GM18858 (cell line): ENCODE measurements around the gene SLC44A2.

ENCODE experiments used
- ATAC-seq: cut with Tn5 transposase; IDR thresholded peaks from one replicate; pipeline ENCODE4 v1.9.1; 2021; ENCODE audit not compliant: unreplicated experiment

The SLC44A2 gene

GRCh38 chr19:10615429-10616023 lies 9.8 kb upstream of the SLC44A2 start:
- no peak for ATAC-seq

GRCh38 chr19:10617409-10618121 lies 7.8 kb upstream of the SLC44A2 start:
- ATAC-seq, result no peak

- no peak for ATAC-seq
Observed at GRCh38 chr19:10618846-10619245, 6.5 kb upstream of the SLC44A2 start.

- ATAC-seq, result no peak
Observed at GRCh38 chr19:10620786-10621185, 4.6 kb upstream of the SLC44A2 start.

GRCh38 chr19:10621966-10622365 lies 3.4 kb upstream of the SLC44A2 start:
- ATAC-seq, result no peak

GRCh38 chr19:10624585-10624984 lies 768 bp upstream of the SLC44A2 start:
- no peak for ATAC-seq

DNA sequence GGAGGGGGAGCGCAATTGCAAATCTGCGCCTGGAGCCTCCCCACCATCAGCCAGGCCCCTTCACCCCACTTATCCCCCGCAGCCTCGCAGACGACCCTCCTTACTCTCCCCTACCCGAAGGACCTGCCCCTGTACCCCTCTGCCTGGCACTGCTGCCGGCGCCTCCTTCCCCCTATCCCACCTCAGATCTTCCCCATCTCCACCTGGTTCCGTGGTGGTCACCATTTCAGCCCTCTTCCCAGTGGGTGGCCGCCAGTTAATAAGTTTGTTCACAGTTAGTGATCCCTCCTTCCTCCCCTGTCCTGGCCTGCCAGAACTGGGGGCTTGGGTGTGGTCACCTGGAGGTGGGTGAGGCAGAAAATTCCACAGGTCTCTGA lies 397 bp downstream of the SLC44A2 start:
- ATAC-seq, result no peak

DNA sequence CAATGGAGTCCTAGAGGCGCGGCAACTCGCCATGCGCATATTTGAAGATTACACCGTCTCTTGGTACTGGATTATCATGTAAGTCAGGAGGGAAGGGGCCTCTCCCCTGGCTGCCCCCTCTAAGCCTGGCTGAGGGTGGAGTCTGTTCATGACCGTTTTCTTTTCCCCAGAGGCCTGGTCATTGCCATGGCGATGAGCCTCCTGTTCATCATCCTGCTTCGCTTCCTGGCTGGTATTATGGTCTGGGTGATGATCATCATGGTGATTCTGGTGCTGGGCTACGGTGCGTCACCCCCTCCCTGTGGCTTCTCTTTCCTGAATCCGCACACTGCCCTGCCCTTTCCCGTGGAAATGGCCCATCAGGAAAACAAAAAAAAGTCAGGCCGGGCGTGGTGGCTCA lies 6.5 kb downstream of the SLC44A2 start:
- no peak for ATAC-seq

GRCh38 chr19:10634430-10634829 lies 9.1 kb downstream of the SLC44A2 start:
- no peak for ATAC-seq

GRCh38 chr19:10634963-10635362 lies 9.6 kb downstream of the SLC44A2 start:
- ATAC-seq, result no peak

- ATAC-seq, result no peak
Observed at GRCh38 chr19:10636304-10636972, 11.1 kb downstream of the SLC44A2 start.

- ATAC-seq, result no peak
Observed at GRCh38 chr19:10637894-10638293, 12.5 kb downstream of the SLC44A2 start.

- no peak for ATAC-seq
Observed at GRCh38 chr19:10639836-10640235, 14.5 kb downstream of the SLC44A2 start.

DNA sequence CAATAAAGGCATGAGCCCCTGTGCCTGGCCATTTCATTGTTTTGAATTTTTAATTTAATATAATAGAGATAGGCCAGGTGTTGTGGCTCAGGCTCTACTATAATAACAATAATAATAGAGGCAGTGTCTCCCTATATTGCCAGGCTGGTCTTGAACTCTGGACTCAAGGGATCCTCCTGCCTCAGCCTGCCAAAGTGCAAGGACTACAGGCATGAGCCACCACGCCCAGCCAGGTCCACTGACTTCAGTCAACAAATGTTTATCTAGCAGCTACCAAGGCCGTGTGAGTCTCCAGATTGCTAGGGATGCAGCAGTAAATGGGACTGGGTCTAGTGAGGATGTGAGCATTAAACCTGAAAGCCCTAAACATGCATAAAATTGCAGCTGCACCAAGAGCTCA lies 15.0 kb downstream of the SLC44A2 start:
- no peak for ATAC-seq

DNA sequence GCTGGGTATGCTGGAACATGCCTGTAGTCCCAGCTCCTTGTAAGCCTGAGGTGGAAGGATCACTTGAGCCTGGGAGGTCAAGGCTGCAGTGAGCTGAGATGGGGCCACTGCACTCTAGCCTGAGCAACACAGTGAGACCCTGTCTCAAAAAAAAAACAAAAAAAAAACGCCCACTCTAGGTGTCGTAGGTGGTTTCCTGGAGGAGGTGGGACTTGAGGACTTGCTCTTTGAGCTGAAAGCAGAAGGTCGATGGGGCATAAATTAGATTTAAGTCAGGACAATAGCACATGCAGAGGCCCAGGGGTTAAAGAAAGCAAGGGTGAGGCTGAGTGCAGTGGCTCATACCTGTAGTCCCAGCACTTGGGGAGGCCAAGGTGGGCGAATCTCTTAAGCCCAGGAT lies 15.9 kb downstream of the SLC44A2 start:
- no peak for ATAC-seq

DNA sequence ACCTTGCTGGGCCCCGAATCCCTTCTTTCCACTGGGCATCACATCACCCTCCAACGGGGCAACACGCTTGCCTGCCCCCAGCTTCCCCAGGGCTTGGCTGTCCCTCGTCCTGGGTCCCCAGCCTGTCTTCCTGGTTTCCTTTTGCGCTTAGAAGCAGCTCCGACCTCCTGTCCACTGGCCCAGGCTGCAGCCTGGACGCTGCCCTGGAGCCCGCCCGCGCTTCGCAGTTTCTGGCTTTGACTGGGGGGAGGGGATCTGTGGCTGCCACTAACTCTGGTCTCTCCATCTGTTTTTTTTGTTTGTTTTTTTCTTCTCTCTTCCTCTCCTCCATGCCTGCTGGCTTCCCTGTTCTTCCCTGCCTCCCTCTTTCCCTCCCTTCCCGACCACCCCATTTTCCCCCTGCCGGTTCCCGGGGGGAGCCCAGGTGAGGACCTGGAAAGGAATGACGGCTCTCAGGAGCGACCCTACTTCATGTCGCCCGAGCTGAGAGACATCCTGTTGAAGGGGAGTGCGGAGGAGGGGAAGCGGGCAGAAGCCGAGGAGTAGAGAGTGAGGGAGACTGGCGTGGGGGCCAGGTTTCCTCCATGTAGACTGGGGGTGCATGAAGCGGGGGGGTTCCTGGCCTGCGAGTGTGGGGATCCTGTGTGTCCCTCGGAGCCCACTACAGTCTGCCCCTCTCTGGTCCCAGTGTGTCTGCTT lies 17.3 kb downstream of the SLC44A2 start:
- ATAC-seq, result no peak

- ATAC-seq, result no peak
Observed at GRCh38 chr19:10643172-10643967, 18.0 kb downstream of the SLC44A2 start.

DNA sequence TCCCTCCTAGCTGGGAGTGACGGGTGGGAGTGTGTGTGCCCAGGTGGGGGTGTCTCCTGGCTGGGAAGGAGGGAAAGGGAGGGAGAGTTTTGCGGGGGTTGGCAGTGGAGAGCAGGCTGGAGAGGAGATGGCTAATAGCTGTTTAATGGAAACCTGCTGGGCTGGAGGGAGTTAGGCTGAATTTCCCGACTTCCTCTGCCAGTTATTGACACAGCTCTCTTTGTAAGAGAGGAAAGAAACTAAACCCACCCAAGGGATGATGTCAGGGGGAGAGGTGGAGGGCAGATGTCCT lies 18.6 kb downstream of the SLC44A2 start:
- ATAC-seq, result no peak

DNA sequence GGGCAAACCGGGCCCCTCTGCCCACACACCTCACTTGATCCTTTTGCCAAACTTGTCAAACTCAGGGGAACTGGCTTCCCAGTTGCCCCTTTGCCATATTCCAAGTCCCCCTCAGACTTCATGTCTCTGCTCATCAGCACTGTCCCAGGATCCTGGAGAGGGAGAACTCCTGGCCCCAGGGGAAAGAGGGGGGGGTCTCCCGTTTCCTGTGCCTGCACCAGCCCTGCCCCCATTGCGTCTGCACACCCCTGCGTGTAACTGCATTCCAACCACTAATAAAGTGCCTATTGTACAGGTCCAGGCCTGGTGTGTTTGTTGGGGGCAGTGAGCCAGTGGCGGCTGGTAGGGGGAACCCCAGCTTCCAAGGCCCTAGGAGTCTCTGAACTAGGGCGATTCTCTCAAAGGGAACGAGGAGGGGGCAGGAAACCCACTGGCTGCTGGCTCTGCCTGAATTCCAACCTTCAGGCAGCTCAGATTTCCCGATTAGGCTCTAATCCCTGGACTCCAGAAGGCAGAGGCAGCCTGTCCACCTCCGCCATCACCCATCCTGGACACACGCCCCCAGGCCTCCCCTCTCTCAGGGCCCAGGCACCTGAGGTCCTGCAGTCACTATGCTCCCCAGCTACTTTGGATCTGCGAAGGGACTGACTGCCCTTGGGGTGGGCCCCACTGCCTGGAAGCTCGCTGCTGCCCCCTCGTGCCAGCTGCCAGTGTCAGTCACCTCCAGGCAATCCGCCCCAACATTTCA lies 19.1 kb downstream of the SLC44A2 start:
- no peak for ATAC-seq

DNA sequence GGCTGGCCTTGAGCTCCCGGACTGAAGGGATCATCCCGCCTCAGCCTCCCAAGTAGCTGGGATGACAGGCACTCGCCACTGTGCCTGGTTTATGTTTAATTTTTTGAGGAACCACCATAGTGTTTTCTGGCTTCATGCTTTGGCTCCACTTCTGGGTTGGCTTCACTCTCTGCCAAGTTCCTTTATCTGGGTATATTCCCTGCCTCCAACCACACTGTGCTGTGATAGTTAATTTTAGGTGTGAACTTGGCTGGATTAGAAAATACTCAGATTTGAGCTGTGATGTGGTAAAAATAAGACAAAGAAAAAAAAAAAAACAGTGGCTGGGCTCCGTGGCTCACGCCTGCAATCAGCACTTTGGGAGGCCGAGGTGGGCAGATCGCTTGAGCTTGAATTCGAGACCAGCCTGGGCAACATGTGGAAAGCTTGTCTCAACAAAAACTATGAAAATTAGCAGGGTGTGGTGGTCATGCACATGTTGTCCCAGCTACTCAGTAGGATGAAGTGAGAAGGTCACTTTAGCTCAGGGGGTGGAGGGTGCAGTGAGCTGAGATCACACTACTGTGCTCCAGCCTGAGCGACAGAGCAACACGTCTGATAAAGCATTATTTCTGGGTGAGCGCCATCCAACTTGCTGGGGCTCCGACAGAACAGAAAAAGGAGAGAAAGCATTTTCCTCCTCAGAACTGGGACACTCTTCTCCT lies 21.3 kb downstream of the SLC44A2 start:
- no peak for ATAC-seq
